OCI-LY3 (cell line): ENCODE data around the gene PDE9A.

ENCODE experiments used
- H2AFZ ChIP-seq: fragments of 200-600, 300-600 bp; shearing (Covaris generic); 2 replicates; pipeline ENCODE4 v1.6.0; 2014; ENCODE audit warnings: antibody characterized with exemption, low read depth, low read length
- H3K27ac ChIP-seq: fragments of 200-600, 300-600 bp; sonication (generic); 2 replicates; pipeline ENCODE4 v1.5.1; 2014; ENCODE audit warnings: mild to moderate bottlenecking, low read length, moderate library complexity, mixed read lengths
- H3K27me3 ChIP-seq: fragments of 200-600, 300-600 bp; sonication (generic); 2 replicates; pipeline ENCODE4 v1.6.1; 2014; ENCODE audit warnings: low read depth, low read length, mixed read lengths
- H3K36me3 ChIP-seq: fragments of 200-600, 300-600 bp; sonication (generic); replicated peaks from 2 replicates; pipeline ENCODE3; 2014; ENCODE audit warnings: low read depth, low read length, mixed read lengths
- H3K4me1 ChIP-seq: fragments of 300-600, 200-600 bp; sonication (generic); 2 replicates; pipeline ENCODE4 v1.6.1; 2014; ENCODE audit warnings: low read length, mixed read lengths
- H3K4me2 ChIP-seq: fragments of 200-600, 300-600 bp; sonication (generic); 2 replicates; pipeline ENCODE4 v1.6.1; 2014; ENCODE audit warnings: low read length, mixed read lengths
- H3K4me3 ChIP-seq: fragments of 300-600, 200-600 bp; sonication (generic); 2 replicates; pipeline ENCODE4 v1.5.1; 2014; ENCODE audit warnings: antibody characterized with exemption, mild to moderate bottlenecking, low read length, moderate library complexity
- H3K79me2 ChIP-seq: fragments of 300-600, 200-600 bp; shearing (Covaris generic); 2 replicates; pipeline ENCODE4 v1.6.1; 2014; ENCODE audit warnings: mild to moderate bottlenecking, low read length, mixed read lengths
- H3K9ac ChIP-seq: fragments of 300-600, 200-600 bp; shearing (Covaris generic); 2 replicates; pipeline ENCODE4 v1.6.0; 2014; ENCODE audit warnings: mild to moderate bottlenecking, low read length, moderate library complexity
- H3K9me3 ChIP-seq: fragments of 200-600, 300-600 bp; shearing (Covaris generic); 2 replicates; pipeline ENCODE4 v1.6.1; 2014; ENCODE audit warnings: low read length, mixed read lengths; ENCODE audit not compliant: insufficient read depth
- H4K20me1 ChIP-seq: fragments of 200-600, 300-600 bp; sonication (generic); 2 replicates; pipeline ENCODE4 v1.6.1; 2016; ENCODE audit warnings: low read length, mixed read lengths; ENCODE audit not compliant: insufficient read depth
- CTCF ChIP-seq: fragments of 200-600, 300-600 bp; sonication (generic); IDR thresholded peaks from 2 replicates; pipeline ENCODE4 v1.5.1; 2014; ENCODE audit warnings: antibody characterized with exemption, low read length, low read depth
- EZH2phosphoT487 ChIP-seq: fragments of 200-600 bp; shearing (Covaris generic); IDR thresholded peaks from 2 replicates; pipeline ENCODE4 v1.6.1; 2018; ENCODE audit warnings: antibody characterized with exemption, mixed run types, low read depth

Gene PDE9A

GRCh38 chr21:42705346-42705745, 51.9 kb downstream of the PDE9A start:
- TF ChIP-seq CTCF (no peak), EZH2phosphoT487 (no peak)
- no peaks in the 10 kb centered on the region for H3K4me1 ChIP-seq
- no peaks in the 10 kb centered on the region for H4K20me1 ChIP-seq
- H3K9me3 ChIP-seq: no peaks in the 10 kb centered on the region
- H3K9ac ChIP-seq: no peak overlapping the region
- H3K27me3 ChIP-seq: peaks cover 19% of the 10 kb centered on the region
- no peak overlapping the region for H3K4me2 ChIP-seq
- H3K4me3 ChIP-seq: no peak overlapping the region
- H3K79me2 ChIP-seq: no peaks in the 10 kb centered on the region
- no peaks in the 10 kb centered on the region for H3K36me3 ChIP-seq
- H3K27ac ChIP-seq: no peak overlapping the region
- no peak overlapping the region for H2AFZ ChIP-seq

- no peaks in the 10 kb centered on the region for H3K4me1 ChIP-seq
- no peaks in the 10 kb centered on the region for H3K9me3 ChIP-seq
- no peak overlapping the region for H2AFZ ChIP-seq
- H3K27me3 ChIP-seq: peaks cover 14% of the 10 kb centered on the region
- no peaks in the 10 kb centered on the region for H3K36me3 ChIP-seq
- H3K4me2 ChIP-seq: no peak overlapping the region
- no peak overlapping the region for H3K9ac ChIP-seq
- no peak overlapping the region for H3K4me3 ChIP-seq
- H3K27ac ChIP-seq: no peak overlapping the region
- H4K20me1 ChIP-seq: no peaks in the 10 kb centered on the region
- TF ChIP-seq EZH2phosphoT487 (no peak), CTCF (no peak)
- no peaks in the 10 kb centered on the region for H3K79me2 ChIP-seq
Measured at GRCh38 chr21:42705746-42706374, 52.4 kb downstream of the PDE9A start.

GRCh38 chr21:42706765-42707164, 53.3 kb downstream of the PDE9A start:
- Histone ChIP-seq H3K4me1 (no peaks in the 10 kb centered on the region), H3K9me3 (no peaks in the 10 kb centered on the region), H3K9ac (no peak overlapping the region), H3K4me3 (no peak overlapping the region), H3K27me3 (peaks cover 6% of the 10 kb centered on the region), H3K27ac (no peak overlapping the region), H3K36me3 (no peaks in the 10 kb centered on the region), H4K20me1 (no peaks in the 10 kb centered on the region), H3K79me2 (no peaks in the 10 kb centered on the region), H3K4me2 (no peak overlapping the region), H2AFZ (no peak overlapping the region)
- TF ChIP-seq EZH2phosphoT487: no peak
- TF ChIP-seq CTCF: no peak

GRCh38 chr21:42707207-42707830, 53.9 kb downstream of the PDE9A start:
- Histone ChIP-seq H3K79me2 (no peaks in the 10 kb centered on the region), H3K4me1 (no peaks in the 10 kb centered on the region), H3K27ac (no peak overlapping the region), H3K9me3 (no peaks in the 10 kb centered on the region), H3K4me3 (no peak overlapping the region), H2AFZ (no peak overlapping the region), H4K20me1 (no peaks in the 10 kb centered on the region), H3K9ac (no peak overlapping the region), H3K36me3 (no peaks in the 10 kb centered on the region), H3K27me3 (peaks cover under 1% of the 10 kb centered on the region; the same call in 1 of the 2 replicates), H3K4me2 (no peak overlapping the region)
- no peak for TF ChIP-seq CTCF
- TF ChIP-seq EZH2phosphoT487: no peak
